HUES64 (cell line): Measurements from ENCODE around the gene RAB6B.

Experiments used
- H3K27ac ChIP-seq: 2 replicates; pipeline ENCODE4 v1.7.0; 2013; ENCODE audit warnings: low read depth, low read length, inconsistent platforms
- H3K27me3 ChIP-seq: 2 replicates; pipeline ENCODE4 v1.6.1; 2013; ENCODE audit warnings: mild to moderate bottlenecking, low read length; ENCODE audit not compliant: insufficient read depth
- H3K36me3 ChIP-seq: 2 replicates; pipeline ENCODE4 v1.6.1; 2013; ENCODE audit warnings: mild to moderate bottlenecking, low read length; ENCODE audit not compliant: insufficient read depth
- H3K4me1 ChIP-seq: 2 replicates; pipeline ENCODE4 v1.6.1; 2013; ENCODE audit warnings: mild to moderate bottlenecking, low read length, moderate library complexity; ENCODE audit not compliant: insufficient read depth
- H3K4me3 ChIP-seq: 2 replicates; pipeline ENCODE4 v1.5.1; 2013; ENCODE audit warnings: mild to moderate bottlenecking, low read length, moderate library complexity
- H3K9ac ChIP-seq: 2 replicates; pipeline ENCODE4 v1.6.1; 2013; ENCODE audit warnings: mild to moderate bottlenecking, low read depth, low read length
- H3K9me3 ChIP-seq: 2 replicates; pipeline ENCODE4 v1.6.1; 2013; ENCODE audit warnings: low read depth, low read length; ENCODE audit not compliant: insufficient read depth
- WGBS: fragments of 150-250, 120-280 bp; methylation state at CpG from one replicate; pipeline ENCODE4 v1.1.7; 2013; ENCODE audit warnings: missing lambda C conversion rate; 5-methylcytosine and 5-hydroxymethylcytosine counted together

The RAB6B gene

DNA sequence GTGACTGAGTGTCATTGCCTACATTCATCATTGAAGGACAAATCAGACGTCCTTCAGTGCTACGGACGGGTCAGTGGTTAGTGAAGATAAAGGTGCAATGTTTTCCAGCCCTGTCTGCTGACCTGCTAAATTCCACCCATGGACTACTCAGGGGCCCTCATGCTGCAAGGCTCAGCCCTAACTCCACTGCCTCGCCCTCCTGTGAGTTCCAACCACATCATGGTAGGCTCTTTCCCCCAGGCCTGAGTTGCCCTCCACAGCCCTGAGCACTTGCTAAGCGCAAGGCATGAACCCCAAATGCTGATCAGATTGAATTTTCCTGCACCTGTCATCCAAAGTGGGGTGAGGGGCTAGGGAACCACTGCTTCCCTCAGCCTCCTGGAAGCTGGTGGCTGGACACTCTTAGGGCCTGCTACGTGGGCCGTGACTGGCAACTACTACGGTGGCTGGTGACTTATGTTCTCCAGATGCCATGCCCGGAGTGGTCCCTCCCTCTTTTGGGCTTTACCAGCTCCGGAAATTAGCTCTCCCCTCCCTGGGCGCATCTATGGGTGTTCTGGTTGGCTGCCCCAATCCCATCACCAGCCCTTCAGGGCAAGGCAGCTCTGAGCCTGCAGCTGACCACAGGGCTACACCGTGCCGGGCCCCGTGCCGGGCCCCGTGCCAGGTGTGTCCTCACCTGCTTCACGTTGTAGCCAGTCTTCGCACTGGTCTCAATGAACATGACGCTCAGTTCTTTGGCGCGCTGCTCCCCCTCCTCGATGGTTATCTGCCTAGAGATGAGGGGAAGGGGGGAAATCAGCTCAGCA lies 58.0 kb downstream of the RAB6B start:
- 94% methylated on average over 22 of the region's 22 CpGs for WGBS
- no peaks in the 10 kb centered on the region for H3K4me1 ChIP-seq
- H3K36me3 ChIP-seq: no peaks in the 10 kb centered on the region
- no peak overlapping the region for H3K27ac ChIP-seq
- no peak overlapping the region for H3K4me3 ChIP-seq
- no peaks in the 10 kb centered on the region for H3K27me3 ChIP-seq
- H3K9ac ChIP-seq: no peak overlapping the region
- no peaks in the 10 kb centered on the region for H3K9me3 ChIP-seq

DNA sequence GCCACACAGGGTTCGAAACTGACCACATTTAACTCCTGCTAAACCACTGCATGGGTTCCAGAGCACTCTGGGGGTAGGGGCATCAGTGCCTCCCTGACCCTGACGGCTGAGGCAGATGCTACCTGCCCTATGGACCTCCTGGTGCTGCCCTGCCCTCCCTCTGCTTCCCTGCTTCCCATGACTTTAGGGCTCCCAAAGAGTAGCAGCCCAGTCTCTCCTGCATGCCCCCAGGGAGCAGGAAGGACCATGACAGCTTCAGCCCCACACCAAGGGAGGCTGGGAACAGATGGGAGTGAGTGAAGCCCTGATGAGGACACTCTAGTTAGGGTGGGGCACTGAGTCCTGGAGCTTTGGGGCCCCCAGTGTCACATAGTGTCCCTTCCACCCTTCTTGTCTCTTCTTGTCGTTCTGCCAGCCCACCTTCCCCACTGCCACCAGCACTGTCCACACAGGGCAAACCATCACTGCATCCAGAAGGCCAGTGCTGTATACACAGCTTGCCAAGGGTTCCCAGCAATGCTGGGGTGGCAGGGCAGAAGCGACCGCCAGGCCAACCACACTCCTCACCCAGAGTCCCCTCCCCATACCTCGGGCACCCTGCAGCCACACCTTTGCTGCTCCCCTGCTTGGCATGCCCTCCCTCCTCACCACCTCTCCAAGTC lies 59.1 kb downstream of the RAB6B start:
- H3K27ac ChIP-seq: no peak overlapping the region
- no peaks in the 10 kb centered on the region for H3K36me3 ChIP-seq
- WGBS: 88% methylated on average over 6 of the region's 6 CpGs
- no peaks in the 10 kb centered on the region for H3K9me3 ChIP-seq
- no peak overlapping the region for H3K4me3 ChIP-seq
- no peaks in the 10 kb centered on the region for H3K27me3 ChIP-seq
- no peaks in the 10 kb centered on the region for H3K4me1 ChIP-seq
- no peak overlapping the region for H3K9ac ChIP-seq

DNA sequence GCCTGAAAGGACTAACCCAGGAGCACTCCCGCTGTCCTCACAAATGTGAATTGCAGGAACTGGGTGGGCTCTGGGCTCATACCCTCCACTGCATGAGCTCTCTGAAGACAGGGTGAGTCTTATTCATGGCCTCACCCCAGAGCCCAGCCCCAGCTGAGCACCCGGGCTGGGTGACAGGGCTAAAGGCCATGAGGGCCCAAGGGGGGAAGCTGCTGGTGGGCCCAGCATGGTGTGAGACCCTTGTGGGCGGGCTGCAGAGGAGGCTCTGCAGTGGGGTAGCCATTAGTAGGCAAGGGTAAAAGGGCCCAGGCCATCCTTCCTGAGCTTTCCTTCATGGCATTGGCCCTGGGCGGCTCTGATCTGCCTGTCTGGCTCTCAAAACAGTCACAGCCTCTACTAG lies 59.7 kb downstream of the RAB6B start:
- Histone ChIP-seq H3K4me3 (no peak overlapping the region), H3K27me3 (no peaks in the 10 kb centered on the region), H3K9ac (no peak overlapping the region), H3K4me1 (no peaks in the 10 kb centered on the region), H3K36me3 (no peaks in the 10 kb centered on the region), H3K9me3 (no peaks in the 10 kb centered on the region), H3K27ac (no peak overlapping the region)
- 72% methylated on average over 4 of the region's 4 CpGs for WGBS

DNA sequence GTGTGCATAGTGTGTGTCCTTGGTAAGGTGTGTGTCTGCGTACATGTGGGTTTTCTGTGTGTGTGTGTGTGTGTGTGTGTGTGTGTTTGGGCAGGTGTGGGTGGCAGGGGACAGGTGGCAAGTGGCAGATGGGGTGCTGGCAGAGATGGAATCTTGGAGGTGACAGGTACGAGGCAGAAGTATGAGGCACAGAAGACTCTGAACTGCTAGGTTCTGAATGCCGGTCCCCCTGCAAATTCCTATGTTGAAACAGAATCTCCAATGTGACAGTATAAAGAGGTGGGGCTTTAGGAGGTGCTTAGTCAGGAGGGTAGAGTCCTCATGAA lies 60.3 kb downstream of the RAB6B start:
- H3K27me3 ChIP-seq: no peaks in the 10 kb centered on the region
- H3K9ac ChIP-seq: no peak overlapping the region
- no peak overlapping the region for H3K27ac ChIP-seq
- H3K9me3 ChIP-seq: no peaks in the 10 kb centered on the region
- WGBS: 94% methylated on average over 3 of the region's 3 CpGs
- H3K4me1 ChIP-seq: no peaks in the 10 kb centered on the region
- H3K36me3 ChIP-seq: no peaks in the 10 kb centered on the region
- H3K4me3 ChIP-seq: no peak overlapping the region

DNA sequence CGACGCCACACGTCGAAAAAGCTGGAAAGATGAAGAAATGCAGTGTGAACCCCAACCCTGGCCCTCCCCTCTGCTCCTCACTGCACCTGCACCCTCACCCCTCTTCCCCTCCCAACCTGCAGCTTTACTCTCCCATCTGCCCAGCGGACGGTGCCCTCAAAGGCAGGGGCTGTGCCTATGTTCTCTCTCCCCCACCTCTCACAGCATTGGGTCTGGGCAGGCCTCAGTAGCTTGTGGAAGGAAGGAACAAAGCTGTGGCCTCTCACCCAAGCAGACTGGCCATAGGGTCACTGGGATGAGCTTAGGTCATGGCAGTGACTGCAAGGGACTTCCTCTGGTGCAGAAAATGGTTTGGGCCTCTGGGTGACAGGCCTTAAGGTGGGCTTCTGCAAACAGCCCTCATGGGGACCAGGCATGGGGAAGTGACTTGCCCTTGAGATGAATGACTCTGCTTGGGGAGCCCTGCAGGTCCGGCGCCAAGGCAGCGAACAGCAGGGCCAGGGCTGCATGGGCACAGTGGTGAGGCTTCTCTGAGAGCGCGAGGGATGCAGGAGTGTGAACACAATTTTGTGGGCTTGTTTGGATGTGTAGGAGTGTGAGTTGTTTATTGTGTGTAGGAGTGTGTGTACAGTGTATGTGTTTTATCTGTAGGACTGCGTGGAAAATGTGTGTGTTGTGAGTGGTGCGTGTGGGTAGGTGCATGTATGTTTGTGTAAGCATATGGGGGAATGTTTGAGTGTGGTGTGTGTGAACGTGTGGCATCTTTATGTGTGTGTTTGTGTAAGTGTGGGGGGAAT lies 60.9 kb downstream of the RAB6B start:
- Histone ChIP-seq H3K9ac (no peak overlapping the region), H3K4me1 (no peaks in the 10 kb centered on the region), H3K36me3 (no peaks in the 10 kb centered on the region), H3K4me3 (no peak overlapping the region), H3K27me3 (no peaks in the 10 kb centered on the region), H3K9me3 (no peaks in the 10 kb centered on the region), H3K27ac (no peak overlapping the region)
- WGBS: 94% methylated on average over 14 of the region's 14 CpGs

DNA sequence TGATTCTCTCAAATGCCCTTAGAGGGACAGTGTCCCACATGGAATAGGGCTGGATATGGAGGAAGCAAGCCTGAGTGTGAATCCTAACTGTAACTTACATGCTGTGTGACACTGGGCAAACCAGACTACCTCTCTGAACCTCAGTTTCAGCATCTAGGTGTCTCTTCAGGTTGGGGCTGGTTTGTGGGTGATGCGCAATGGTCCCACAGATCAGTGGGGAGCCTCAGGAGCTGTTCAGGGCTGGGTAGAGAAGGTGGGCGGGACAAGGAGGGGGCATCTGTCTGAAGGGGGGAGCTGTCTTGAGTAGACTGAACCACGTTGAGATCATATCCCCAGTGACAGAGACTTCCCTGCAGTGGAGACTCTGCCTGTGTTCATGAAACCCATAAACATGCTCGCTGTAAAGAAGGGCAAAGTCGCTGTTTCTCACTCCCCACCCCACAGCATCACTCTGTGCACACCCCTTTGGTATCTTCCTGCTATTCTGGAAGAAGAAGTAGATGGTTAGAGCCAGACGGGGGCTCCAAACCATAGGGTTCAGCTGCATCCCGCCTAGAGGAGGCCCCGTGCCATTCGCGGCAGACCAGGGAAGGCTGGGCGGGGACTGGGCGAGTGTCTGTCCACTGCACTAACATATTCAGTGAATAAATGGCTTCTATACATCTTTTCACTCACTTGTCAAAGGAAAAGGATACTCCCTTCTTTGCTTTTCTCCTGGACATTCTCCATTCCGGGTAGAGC lies 61.6 kb downstream of the RAB6B start:
- Histone ChIP-seq H3K4me3 (no peak overlapping the region), H3K9ac (no peak overlapping the region), H3K9me3 (no peaks in the 10 kb centered on the region), H3K27ac (no peak overlapping the region), H3K4me1 (no peaks in the 10 kb centered on the region), H3K27me3 (no peaks in the 10 kb centered on the region), H3K36me3 (no peaks in the 10 kb centered on the region)
- WGBS: 91% methylated on average over 13 of the region's 13 CpGs

DNA sequence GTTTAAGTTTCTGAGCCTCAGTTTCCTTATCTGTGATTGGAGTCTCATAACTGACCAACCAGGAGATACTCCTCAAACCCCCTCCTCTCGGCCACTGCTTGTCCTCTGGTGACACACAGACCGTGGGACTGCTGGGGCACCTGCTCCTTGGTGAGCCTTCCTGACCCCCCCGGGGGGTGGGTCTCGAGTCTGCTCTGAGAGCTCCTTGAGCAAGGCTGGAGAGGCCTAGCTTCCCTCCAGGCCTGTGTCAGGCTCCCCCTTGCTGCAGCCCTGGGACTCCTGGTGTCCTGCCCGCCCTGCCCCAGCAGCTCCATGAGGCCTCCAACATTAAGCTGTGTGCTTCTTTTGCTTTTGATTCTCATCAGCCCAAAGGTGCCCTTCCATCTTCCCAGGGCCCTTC lies 62.4 kb downstream of the RAB6B start:
- WGBS: 90% methylated on average over 5 of the region's 5 CpGs
- no peaks in the 10 kb centered on the region for H3K4me1 ChIP-seq
- no peaks in the 10 kb centered on the region for H3K9me3 ChIP-seq
- no peaks in the 10 kb centered on the region for H3K27me3 ChIP-seq
- H3K36me3 ChIP-seq: no peaks in the 10 kb centered on the region
- H3K27ac ChIP-seq: no peak overlapping the region
- no peak overlapping the region for H3K9ac ChIP-seq
- no peak overlapping the region for H3K4me3 ChIP-seq

DNA sequence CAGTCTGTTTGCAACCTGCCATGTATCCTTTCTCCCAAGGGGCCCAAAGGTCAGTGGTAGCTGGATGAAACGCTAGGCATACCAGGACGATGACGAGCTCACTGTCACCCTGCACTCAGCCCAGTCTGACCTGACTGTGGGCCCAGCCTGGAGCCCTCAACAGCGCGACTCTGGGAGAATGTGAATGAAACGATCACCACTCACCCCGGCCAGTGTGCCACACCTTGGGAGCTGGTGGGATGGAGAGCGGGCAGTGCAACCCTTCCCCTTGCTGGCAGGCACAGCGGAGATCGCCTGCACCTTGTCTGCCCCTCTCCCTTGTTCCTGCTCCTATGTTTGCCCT lies 62.9 kb downstream of the RAB6B start:
- Histone ChIP-seq H3K9me3 (no peaks in the 10 kb centered on the region), H3K27me3 (no peaks in the 10 kb centered on the region), H3K4me3 (no peak overlapping the region), H3K27ac (no peak overlapping the region), H3K9ac (no peak overlapping the region), H3K36me3 (no peaks in the 10 kb centered on the region), H3K4me1 (no peaks in the 10 kb centered on the region)
- 96% methylated on average over 10 of the region's 10 CpGs for WGBS

DNA sequence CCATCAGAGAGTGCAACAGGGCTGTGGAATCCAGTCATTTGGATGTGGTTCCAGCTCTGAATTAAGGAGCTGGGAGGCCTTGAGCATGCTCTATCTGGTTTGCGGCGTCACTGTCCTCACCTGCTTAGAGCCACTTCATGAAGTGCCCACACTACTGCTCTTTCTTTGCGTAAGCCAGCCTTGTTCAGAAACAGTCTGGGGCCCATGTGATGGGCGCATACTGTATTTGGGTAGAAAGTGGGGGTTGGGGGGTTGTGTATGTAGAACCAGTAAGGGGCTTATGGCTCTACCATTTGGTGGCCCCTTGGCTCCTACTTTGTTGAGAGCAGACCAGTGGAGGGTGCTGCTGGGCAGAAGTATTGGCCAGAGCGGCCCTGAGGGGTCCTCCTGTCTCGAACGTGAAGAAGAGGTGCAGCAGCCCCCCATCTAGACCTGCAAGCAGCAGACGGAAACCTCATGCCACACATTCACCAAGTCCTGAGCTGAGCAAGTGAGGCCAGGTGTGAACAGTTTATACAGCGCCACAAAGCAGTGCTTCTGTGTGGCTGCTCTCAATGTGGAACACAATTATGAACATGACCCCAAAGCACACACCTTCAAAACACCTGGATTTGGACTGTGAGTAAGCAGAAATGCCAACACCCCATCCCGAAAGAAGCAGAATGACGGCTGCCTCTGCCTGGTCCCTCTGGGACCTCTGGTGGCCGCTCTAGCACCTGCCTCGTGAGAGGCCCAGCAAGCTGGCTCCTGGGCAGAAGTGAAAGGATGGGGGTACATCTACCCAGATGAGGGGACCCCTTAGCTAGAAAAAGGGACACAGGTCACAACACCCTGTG lies 63.5 kb downstream of the RAB6B start:
- H3K4me1 ChIP-seq: no peaks in the 10 kb centered on the region
- no peaks in the 10 kb centered on the region for H3K36me3 ChIP-seq
- H3K9ac ChIP-seq: no peak overlapping the region
- H3K4me3 ChIP-seq: no peak overlapping the region
- WGBS: 73% methylated on average over 13 of the region's 13 CpGs
- H3K27me3 ChIP-seq: no peaks in the 10 kb centered on the region
- H3K9me3 ChIP-seq: no peaks in the 10 kb centered on the region
- H3K27ac ChIP-seq: no peak overlapping the region

DNA sequence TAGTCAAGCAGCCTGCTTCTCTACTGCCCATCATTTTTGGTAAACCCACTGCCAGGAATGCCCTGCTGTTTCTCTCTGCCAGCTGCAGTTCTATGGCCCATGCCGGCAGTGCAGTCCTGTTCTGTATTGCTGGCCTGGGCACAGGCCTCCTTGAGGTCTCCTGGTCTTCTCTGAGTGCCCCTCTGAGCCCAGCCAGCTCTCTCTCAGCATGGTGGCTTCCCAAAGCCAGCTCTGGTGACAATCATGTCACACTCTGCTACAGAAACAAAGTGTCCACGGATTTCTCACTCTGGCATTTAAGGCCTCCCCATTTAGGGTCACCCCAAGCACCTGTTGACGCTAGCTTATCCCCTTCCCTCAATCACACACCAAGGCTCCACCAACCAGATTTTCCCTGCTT lies 65.6 kb downstream of the RAB6B start:
- Histone ChIP-seq H3K36me3 (no peaks in the 10 kb centered on the region), H3K9me3 (no peaks in the 10 kb centered on the region), H3K27ac (no peak overlapping the region), H3K4me1 (no peaks in the 10 kb centered on the region), H3K27me3 (no peaks in the 10 kb centered on the region), H3K4me3 (no peak overlapping the region), H3K9ac (no peak overlapping the region)
- WGBS: 88% methylated on average over 3 of the region's 3 CpGs
